ENCODE data around the gene KCNAB1.

Gene KCNAB1

GRCh38 chr3:156317462-156318074 lies 197.2 kb downstream of the KCNAB1 start:
- no peak for DNase-seq

GRCh38 chr3:156321945-156322344 lies 201.6 kb downstream of the KCNAB1 start:
- ATAC-seq (no peak), DNase-seq (no peak)

More at GRCh38 chr3:156317462-156318074, 197.2 kb downstream of the KCNAB1 start:
- no peak for ATAC-seq

GRCh38 chr3:156323466-156323865 lies 203.1 kb downstream of the KCNAB1 start:
- DNase-seq (no peak), ATAC-seq (no peak)

GRCh38 chr3:156330415-156330814 lies 210.0 kb downstream of the KCNAB1 start:
- DNase-seq, result no peak
- no peak for ATAC-seq

- DNase-seq, result no peak
- no peak for ATAC-seq
Observed at GRCh38 chr3:156332304-156332703, 211.9 kb downstream of the KCNAB1 start.

- no peak for ATAC-seq
- DNase-seq, result no peak
Observed at GRCh38 chr3:156334841-156335545, 214.6 kb downstream of the KCNAB1 start.

- DNase-seq, result no peak
- no peak for ATAC-seq
Observed at GRCh38 chr3:156339491-156339890, 219.1 kb downstream of the KCNAB1 start.

- ATAC-seq, result no peak
- no peak for DNase-seq
Observed at GRCh38 chr3:156341332-156341731, 221.0 kb downstream of the KCNAB1 start.

GRCh38 chr3:156341831-156342416 lies 221.5 kb downstream of the KCNAB1 start:
- DNase-seq, result no peak
- ATAC-seq, result peak; percentile 43

- no peak for ATAC-seq
- DNase-seq, result no peak
Observed at GRCh38 chr3:156344215-156344614, 223.8 kb downstream of the KCNAB1 start.

GRCh38 chr3:156349111-156349510 lies 228.7 kb downstream of the KCNAB1 start:
- no peak for DNase-seq

GRCh38 chr3:156349978-156350377 lies 229.6 kb downstream of the KCNAB1 start:
- no peak for ATAC-seq
- no peak for DNase-seq

More at GRCh38 chr3:156349111-156349510, 228.7 kb downstream of the KCNAB1 start:
- ATAC-seq, result no peak

- no peak for DNase-seq
- ATAC-seq, result no peak
Observed at GRCh38 chr3:156350781-156351180, 230.4 kb downstream of the KCNAB1 start.

GRCh38 chr3:156351783-156352182 lies 231.4 kb downstream of the KCNAB1 start:
- DNase-seq, result no peak
- ATAC-seq, result peak; percentile 7

- DNase-seq (no peak), ATAC-seq (no peak)
Observed at GRCh38 chr3:156352728-156353127, 232.3 kb downstream of the KCNAB1 start.

- DNase-seq, result no peak
- ATAC-seq, result no peak
Observed at GRCh38 chr3:156353563-156353962, 233.2 kb downstream of the KCNAB1 start.

GRCh38 chr3:156356537-156357363 lies 236.4 kb downstream of the KCNAB1 start:
- no peak for ATAC-seq
- no peak for DNase-seq

GRCh38 chr3:156358232-156358631 lies 237.9 kb downstream of the KCNAB1 start:
- ATAC-seq (no peak), DNase-seq (no peak)

GRCh38 chr3:156359368-156359767 lies 239.0 kb downstream of the KCNAB1 start:
- ATAC-seq (no peak), DNase-seq (no peak)

GRCh38 chr3:156360083-156360482 lies 239.7 kb downstream of the KCNAB1 start:
- no peak for DNase-seq
- ATAC-seq, result no peak

- ATAC-seq (no peak), DNase-seq (no peak)
Observed at GRCh38 chr3:156360963-156361362, 240.6 kb downstream of the KCNAB1 start.

- ATAC-seq (no peak), DNase-seq (no peak)
Observed at GRCh38 chr3:156366559-156366958, 246.2 kb downstream of the KCNAB1 start.

GRCh38 chr3:156368189-156368588 lies 247.8 kb downstream of the KCNAB1 start:
- no peak for ATAC-seq

More at GRCh38 chr3:156368189-156368588, 247.8 kb downstream of the KCNAB1 start:
- no peak for DNase-seq

Measured in stimulated activated naive CD8-positive, alpha-beta T cell treated with anti-CD3 and anti-CD28 coated beads, Interleukin-15, Interleukin-2, amounts not matched to agents 100 U/mL and 50 U/mL, for 24 hours (primary cell).